Hepatocyte (in vitro differentiated cells): Measurements from ENCODE around the gene SAP30L. TPM values are rescaled to one million over a fixed set of nuclear protein-coding genes. Genes with fewer than 3 reads are reported as not detected.

Experiments used
- DNase-seq: peaks from one replicate; pipeline ENCODE4 v3.0.0-alpha.2; 2016; ENCODE audit warnings: low spot score
- H2AFZ ChIP-seq: fragments of 200-600 bp; sonication (generic); 2 replicates; pipeline ENCODE4 v1.6.0; 2016; ENCODE audit warnings: antibody characterized with exemption, mild to moderate bottlenecking
- H3K27ac ChIP-seq: fragments of 200-600 bp; sonication (generic); 2 replicates; pipeline ENCODE4 v1.5.1; 2016; ENCODE audit warnings: mild to moderate bottlenecking
- H3K27me3 ChIP-seq: fragments of 200-600 bp; sonication (generic); 2 replicates; pipeline ENCODE4 v1.6.1; 2016
- H3K36me3 ChIP-seq: fragments of 200-600 bp; sonication (generic); replicated peaks from 2 replicates; pipeline ENCODE4 v1.5.1; 2016; ENCODE audit warnings: low read depth; ENCODE audit not compliant: insufficient read depth
- H3K4me1 ChIP-seq: fragments of 200-600 bp; sonication (generic); 2 replicates; pipeline ENCODE4 v1.5.1; 2016; ENCODE audit warnings: mild to moderate bottlenecking, moderate library complexity; ENCODE audit not compliant: insufficient read depth
- H3K4me2 ChIP-seq: fragments of 200-600 bp; sonication (generic); 2 replicates; pipeline ENCODE4 v1.6.0; 2016
- H3K4me3 ChIP-seq: fragments of 200-600 bp; sonication (generic); 2 replicates; pipeline ENCODE4 v1.5.1; 2016; ENCODE audit warnings: mild to moderate bottlenecking
- H3K79me2 ChIP-seq: fragments of 200-600 bp; sonication (generic); 2 replicates; pipeline ENCODE4 v1.6.0; 2017; ENCODE audit warnings: mild to moderate bottlenecking
- H3K9me2 ChIP-seq: fragments of 200-600 bp; sonication (generic); replicated peaks from 2 replicates; pipeline ENCODE4 v1.6.0; 2017; ENCODE audit warnings: mild to moderate bottlenecking; ENCODE audit not compliant: insufficient read depth
- H3K9me3 ChIP-seq: fragments of 200-600 bp; sonication (generic); 2 replicates; pipeline ENCODE4 v1.5.1; 2016; ENCODE audit warnings: low read depth, mild to moderate bottlenecking
- H4K20me1 ChIP-seq: fragments of 200-600 bp; sonication (generic); 2 replicates; pipeline ENCODE4 v1.6.0; 2016; ENCODE audit warnings: mild to moderate bottlenecking; ENCODE audit not compliant: insufficient read depth, poor library complexity, severe bottlenecking
- EZH2 ChIP-seq: fragments of 200-600 bp; sonication (generic); IDR thresholded peaks from 2 replicates; pipeline ENCODE4 v1.6.1; 2016; ENCODE audit warnings: antibody characterized with exemption, mild to moderate bottlenecking, borderline replicate concordance
- EZH2phosphoT487 ChIP-seq: fragments of 200-600 bp; sonication (generic); IDR thresholded peaks from one replicate; pipeline ENCODE4 v1.6.1; 2018; ENCODE audit warnings: antibody characterized with exemption, mild to moderate bottlenecking, low read depth, moderate library complexity; ENCODE audit not compliant: unreplicated experiment, severe bottlenecking
- WGBS: methylation state at CpG from one replicate; pipeline ENCODE4 v1.1.6; 2016; ENCODE audit warnings: low lambda C conversion rate; ENCODE audit errors: missing lambda C conversion rate; 5-methylcytosine and 5-hydroxymethylcytosine counted together
- polyA plus RNA-seq: library from polyadenylated mRNA; unstranded; fragments of >200 nt; fragmentation: Nextera tagmentation; extraction: Ambion mirVana; gene quantifications from 2 replicates; pipeline ENCODE4 v1.2.1, GENCODE V29; 2016
- total RNA-seq: library from RNA; depleted of rRNA; stranded (reverse); fragments of >200 nt; gene quantifications from 2 replicates; pipeline ENCODE4 v1.2.3, GENCODE V29; 2014
- TF ChIP-seq, protein P1 (sequence below): fragments of 200-600 bp; sonication (generic); IDR thresholded peaks from 2 replicates; pipeline ENCODE4 v1.5.1; 2016; ENCODE audit warnings: antibody characterized with exemption, mild to moderate bottlenecking; ENCODE audit not compliant: poor library complexity

Gene SAP30L
- total and polyA plus RNA-seq, 2 experiments from 2014 or later, result 21.6 to 45.6 TPM

DNA sequence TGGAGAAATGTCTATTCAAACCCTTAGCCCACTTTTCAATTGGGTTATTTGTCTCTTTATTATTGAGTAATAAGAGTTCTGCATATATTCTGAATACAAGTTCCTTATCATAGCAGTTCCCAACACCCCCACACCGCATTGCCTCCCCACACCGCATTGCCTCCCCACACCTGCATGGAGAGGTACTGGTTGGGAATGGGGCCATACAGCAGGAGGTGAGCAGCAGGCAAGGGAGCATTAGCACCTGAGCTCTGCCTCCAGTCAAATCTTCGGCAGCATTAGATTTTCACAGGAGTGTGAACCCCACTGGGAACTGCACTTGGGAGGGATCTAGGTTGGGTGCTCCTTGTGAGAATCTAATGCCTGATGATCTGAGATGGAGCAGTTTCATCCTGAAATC lies 10.6 kb upstream of the SAP30L start:
- H3K9me3 ChIP-seq, result no peaks in the 10 kb centered on the region
- DNase-seq, result no peak
- no peak overlapping the region for H3K4me3 ChIP-seq
- 94% methylated on average over 3 of the region's 3 CpGs for WGBS
- no peaks in the 10 kb centered on the region for H4K20me1 ChIP-seq
- no peaks in the 10 kb centered on the region for H3K36me3 ChIP-seq
- no peak overlapping the region for H3K4me2 ChIP-seq
- H3K27me3 ChIP-seq, result no peaks in the 10 kb centered on the region
- H3K4me1 ChIP-seq, result no peaks in the 10 kb centered on the region
- TF ChIP-seq, protein P1, sequence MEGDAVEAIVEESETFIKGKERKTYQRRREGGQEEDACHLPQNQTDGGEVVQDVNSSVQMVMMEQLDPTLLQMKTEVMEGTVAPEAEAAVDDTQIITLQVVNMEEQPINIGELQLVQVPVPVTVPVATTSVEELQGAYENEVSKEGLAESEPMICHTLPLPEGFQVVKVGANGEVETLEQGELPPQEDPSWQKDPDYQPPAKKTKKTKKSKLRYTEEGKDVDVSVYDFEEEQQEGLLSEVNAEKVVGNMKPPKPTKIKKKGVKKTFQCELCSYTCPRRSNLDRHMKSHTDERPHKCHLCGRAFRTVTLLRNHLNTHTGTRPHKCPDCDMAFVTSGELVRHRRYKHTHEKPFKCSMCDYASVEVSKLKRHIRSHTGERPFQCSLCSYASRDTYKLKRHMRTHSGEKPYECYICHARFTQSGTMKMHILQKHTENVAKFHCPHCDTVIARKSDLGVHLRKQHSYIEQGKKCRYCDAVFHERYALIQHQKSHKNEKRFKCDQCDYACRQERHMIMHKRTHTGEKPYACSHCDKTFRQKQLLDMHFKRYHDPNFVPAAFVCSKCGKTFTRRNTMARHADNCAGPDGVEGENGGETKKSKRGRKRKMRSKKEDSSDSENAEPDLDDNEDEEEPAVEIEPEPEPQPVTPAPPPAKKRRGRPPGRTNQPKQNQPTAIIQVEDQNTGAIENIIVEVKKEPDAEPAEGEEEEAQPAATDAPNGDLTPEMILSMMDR, result no peak
- no peak for TF ChIP-seq EZH2
- TF ChIP-seq EZH2phosphoT487, result no peak
- H2AFZ ChIP-seq, result no peak overlapping the region
- no peaks in the 10 kb centered on the region for H3K9me2 ChIP-seq
- no peak overlapping the region for H3K27ac ChIP-seq
- no peaks in the 10 kb centered on the region for H3K79me2 ChIP-seq

DNA sequence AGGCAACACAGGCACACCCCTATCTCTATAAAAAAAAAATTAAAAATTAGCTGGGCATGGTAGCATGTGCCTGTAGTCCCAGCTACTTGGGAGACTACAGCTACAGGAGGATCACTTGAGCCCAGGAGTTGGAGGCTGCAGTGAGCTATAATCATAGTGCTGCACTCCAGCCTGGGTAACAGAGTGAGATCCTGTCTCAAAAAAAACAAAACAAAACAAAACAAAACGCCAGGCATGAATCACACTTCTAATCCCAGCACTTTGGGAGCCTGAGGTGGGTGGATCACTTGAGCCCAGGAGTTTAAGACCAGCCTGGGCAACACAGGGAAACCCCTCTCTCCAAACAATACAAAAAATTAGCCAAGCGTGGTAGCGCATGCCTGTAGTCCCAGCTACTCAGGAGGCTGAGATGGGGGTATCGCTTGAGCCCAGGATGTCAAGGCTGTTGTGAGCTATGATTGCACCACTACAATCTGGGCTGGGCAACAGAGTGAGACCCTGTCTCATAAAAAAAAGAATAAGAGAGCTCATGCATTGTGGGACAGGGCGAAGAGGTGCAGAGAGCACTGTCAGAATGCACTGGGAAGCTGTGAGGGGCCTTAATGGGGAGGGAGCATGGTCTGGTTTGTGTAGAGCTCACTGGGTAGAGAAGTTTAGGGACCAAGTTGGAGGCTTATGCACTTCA lies 8.4 kb upstream of the SAP30L start:
- WGBS, result 97% methylated on average over 5 of the region's 5 CpGs
- H3K27me3 ChIP-seq, result no peaks in the 10 kb centered on the region
- H3K9me2 ChIP-seq, result no peaks in the 10 kb centered on the region
- no peaks in the 10 kb centered on the region for H3K4me1 ChIP-seq
- H2AFZ ChIP-seq, result no peak overlapping the region
- H3K9me3 ChIP-seq, result no peaks in the 10 kb centered on the region
- H3K79me2 ChIP-seq, result no peaks in the 10 kb centered on the region
- TF ChIP-seq EZH2 (no peak), EZH2phosphoT487 (no peak)
- TF ChIP-seq, protein P1, result no peak
- no peak for DNase-seq
- no peaks in the 10 kb centered on the region for H4K20me1 ChIP-seq
- H3K36me3 ChIP-seq, result no peaks in the 10 kb centered on the region
- H3K4me2 ChIP-seq, result no peak overlapping the region
- H3K27ac ChIP-seq, result no peak overlapping the region
- H3K4me3 ChIP-seq, result no peak overlapping the region

DNA sequence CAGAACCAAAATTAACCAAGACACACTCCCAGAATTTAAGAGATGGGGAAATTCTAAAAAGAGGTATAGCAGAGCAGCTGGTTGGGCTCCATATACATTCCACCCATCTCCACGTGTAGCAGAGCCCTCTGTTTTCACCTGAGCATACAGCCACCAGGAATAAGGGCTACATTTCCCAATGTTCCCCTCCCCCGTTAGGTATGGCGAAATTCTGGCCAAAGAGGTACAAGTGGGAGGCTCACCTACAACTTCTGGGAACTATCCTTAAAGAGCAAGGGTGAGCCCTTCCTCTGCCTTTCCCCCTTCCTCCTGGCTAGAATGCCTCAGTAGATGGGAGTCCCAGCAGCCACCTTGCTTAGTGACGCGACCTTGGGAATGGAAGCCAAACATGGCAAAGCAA lies 5.3 kb upstream of the SAP30L start:
- Histone ChIP-seq H3K27me3 (no peaks in the 10 kb centered on the region), H3K4me3 (no peak overlapping the region), H2AFZ (no peak overlapping the region), H3K79me2 (peaks cover 20% of the 10 kb centered on the region), H3K9me2 (no peaks in the 10 kb centered on the region), H3K4me2 (no peak overlapping the region), H3K27ac (no peak overlapping the region), H3K9me3 (no peaks in the 10 kb centered on the region), H3K4me1 (no peaks in the 10 kb centered on the region), H3K36me3 (no peaks in the 10 kb centered on the region), H4K20me1 (no peaks in the 10 kb centered on the region)
- 90% methylated on average over 5 of the region's 5 CpGs for WGBS
- DNase-seq, result no peak
- TF ChIP-seq, protein P1, result no peak
- TF ChIP-seq EZH2 (no peak), EZH2phosphoT487 (no peak)

DNA sequence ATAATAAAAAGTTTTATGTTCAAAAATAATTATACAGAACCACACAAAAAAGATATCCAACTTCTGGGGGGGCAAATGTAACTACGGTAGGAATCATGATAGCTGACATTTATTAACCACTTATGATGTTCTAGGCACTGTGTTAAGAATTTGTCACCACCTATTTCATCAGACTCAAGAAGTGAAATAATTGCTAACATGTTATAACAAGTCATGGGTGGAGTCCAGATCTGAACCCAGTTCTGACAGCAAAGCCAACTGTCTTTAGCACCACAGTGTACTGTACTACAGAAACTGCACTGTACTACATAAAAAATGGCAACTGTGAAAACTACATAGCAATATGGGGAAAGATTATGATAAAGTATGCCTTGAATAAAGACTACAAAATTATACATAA lies 3.0 kb upstream of the SAP30L start:
- Histone ChIP-seq H3K36me3 (no peaks in the 10 kb centered on the region), H2AFZ (no peak overlapping the region), H3K4me3 (no peak overlapping the region), H3K79me2 (peaks cover 31% of the 10 kb centered on the region), H3K27me3 (no peaks in the 10 kb centered on the region), H4K20me1 (peaks cover 9% of the 10 kb centered on the region), H3K4me2 (no peak overlapping the region), H3K4me1 (peaks cover 7% of the 10 kb centered on the region), H3K9me2 (no peaks in the 10 kb centered on the region), H3K9me3 (no peaks in the 10 kb centered on the region), H3K27ac (no peak overlapping the region)
- TF ChIP-seq, protein P1, result no peak
- TF ChIP-seq EZH2phosphoT487, result no peak
- TF ChIP-seq EZH2, result no peak
- no peak for DNase-seq
- WGBS, result 87% methylated on average over 1 of the region's 1 CpG
